Skeletal muscle tissue (tissue), 4 donors: ENCODE results near the gene LDB3. TPM values are rescaled to one million over a fixed set of nuclear protein-coding genes. Genes with fewer than 3 reads are reported as not detected.

ENCODE experiments used
- H3K27ac ChIP-seq: one replicate; pipeline ENCODE4 v1.7.0; 2013; ENCODE audit warnings: mild to moderate bottlenecking, low read depth, low read length, inconsistent platforms
- H3K27me3 ChIP-seq, 3 donors: one replicate each; pipeline ENCODE4 v1.7.0; 2013; ENCODE audit warnings: low read length in 3 of 3; ENCODE audit not compliant: control insufficient read depth in 3 of 3, insufficient read depth in 3 of 3
- H3K36me3 ChIP-seq, 3 donors: one replicate each; pipeline ENCODE4 v1.7.0; 2013; ENCODE audit warnings: low read length in 3 of 3; ENCODE audit not compliant: control insufficient read depth in 3 of 3, insufficient read depth in 3 of 3
- H3K4me1 ChIP-seq, 3 donors: one replicate each; pipeline ENCODE4 v1.7.0; 2013; ENCODE audit warnings: low read length in 3 of 3, mild to moderate bottlenecking in 3 of 3; ENCODE audit not compliant: control insufficient read depth in 3 of 3, insufficient read depth in 3 of 3
- H3K4me3 ChIP-seq, 3 donors: one replicate each; pipeline ENCODE4 v1.7.0; 2013; ENCODE audit warnings: low read length in 3 of 3
- H3K9ac ChIP-seq, 3 donors: one replicate each; pipeline ENCODE4 v1.7.0; 2013; ENCODE audit warnings: low read length in 3 of 3, mild to moderate bottlenecking in 3 of 3, moderate library complexity in 2 of 3, low read depth in 1 of 3
- H3K9me3 ChIP-seq, 3 donors: one replicate each; pipeline ENCODE4 v1.7.0; 2013; ENCODE audit warnings: low read length in 3 of 3; ENCODE audit not compliant: control insufficient read depth in 3 of 3
- total RNA-seq: library from RNA; depleted of rRNA; stranded (reverse); fragments of >200 nt; gene quantifications from one replicate; pipeline ENCODE4 v1.2.3, GENCODE V29; 2014
- donor health status: Osteomylitis.

Gene LDB3
- total RNA-seq, 1 donor from 2014 or later, result 87.7 TPM

DNA sequence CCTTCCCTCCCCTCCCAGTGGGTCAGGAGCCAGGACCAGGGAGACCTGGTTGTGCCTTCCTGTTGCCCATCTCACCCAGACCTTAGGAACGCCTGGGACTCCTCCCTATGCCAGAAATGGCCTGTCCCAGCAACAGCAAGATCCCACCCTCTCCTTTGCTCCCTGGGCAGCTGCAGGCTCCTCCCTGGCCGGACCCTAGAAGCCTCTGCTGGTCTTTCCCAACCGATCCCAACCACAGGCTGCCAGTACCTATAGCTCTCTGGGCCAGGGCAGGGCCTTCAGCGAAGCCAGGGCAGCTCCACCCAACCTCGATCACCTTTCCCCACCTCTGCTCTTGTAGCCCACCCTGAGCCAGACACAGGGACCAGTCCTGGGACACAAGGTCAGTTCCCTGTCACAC, 21.9 kb downstream of the LDB3 start:
- Histone ChIP-seq H3K27ac (peak overlapping the region; percentile 56), H3K9me3 (no peaks in the 10 kb centered on the region), H3K4me1 (peaks cover 74 to 100% (median 97%) of the 10 kb centered on the region in 3 donors), H3K9ac (peak overlapping the region in 2 of 3 donors; percentile 25 to 64), H3K36me3 (peaks cover 84 to 91% (median 88%) of the 10 kb centered on the region in 3 donors), H3K27me3 (no peaks in the 10 kb centered on the region), H3K4me3 (no peak overlapping the region)

DNA sequence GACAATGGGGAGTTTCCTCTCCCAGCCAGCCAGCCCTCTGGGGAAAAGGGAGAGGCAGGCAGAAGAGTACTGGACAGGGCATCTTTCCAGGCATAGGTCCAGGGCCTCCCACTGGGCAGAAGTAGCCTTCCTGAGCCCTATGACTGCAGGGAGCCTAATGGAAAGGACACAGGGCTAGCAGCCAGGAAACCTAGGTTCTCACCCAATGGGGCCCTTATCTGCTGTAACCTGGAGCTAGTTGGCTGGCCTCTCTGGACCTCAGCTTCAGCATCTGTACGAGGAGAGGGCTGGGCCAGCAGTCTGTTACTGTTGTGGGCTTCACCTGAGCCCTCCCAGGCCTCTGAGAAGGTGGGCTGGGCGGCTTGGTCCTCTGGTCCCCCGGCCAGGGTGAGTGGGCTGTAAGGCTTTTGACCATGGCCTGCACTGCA, 22.4 kb downstream of the LDB3 start:
- Histone ChIP-seq H3K9me3 (no peaks in the 10 kb centered on the region), H3K9ac (peak overlapping the region in 1 of 3 donors; percentile 64), H3K27ac (peak overlapping the region; percentile 56), H3K36me3 (peaks cover 84 to 91% (median 88%) of the 10 kb centered on the region in 3 donors), H3K27me3 (no peaks in the 10 kb centered on the region), H3K4me3 (no peak overlapping the region), H3K4me1 (peaks cover 69 to 100% (median 97%) of the 10 kb centered on the region in 3 donors)

DNA sequence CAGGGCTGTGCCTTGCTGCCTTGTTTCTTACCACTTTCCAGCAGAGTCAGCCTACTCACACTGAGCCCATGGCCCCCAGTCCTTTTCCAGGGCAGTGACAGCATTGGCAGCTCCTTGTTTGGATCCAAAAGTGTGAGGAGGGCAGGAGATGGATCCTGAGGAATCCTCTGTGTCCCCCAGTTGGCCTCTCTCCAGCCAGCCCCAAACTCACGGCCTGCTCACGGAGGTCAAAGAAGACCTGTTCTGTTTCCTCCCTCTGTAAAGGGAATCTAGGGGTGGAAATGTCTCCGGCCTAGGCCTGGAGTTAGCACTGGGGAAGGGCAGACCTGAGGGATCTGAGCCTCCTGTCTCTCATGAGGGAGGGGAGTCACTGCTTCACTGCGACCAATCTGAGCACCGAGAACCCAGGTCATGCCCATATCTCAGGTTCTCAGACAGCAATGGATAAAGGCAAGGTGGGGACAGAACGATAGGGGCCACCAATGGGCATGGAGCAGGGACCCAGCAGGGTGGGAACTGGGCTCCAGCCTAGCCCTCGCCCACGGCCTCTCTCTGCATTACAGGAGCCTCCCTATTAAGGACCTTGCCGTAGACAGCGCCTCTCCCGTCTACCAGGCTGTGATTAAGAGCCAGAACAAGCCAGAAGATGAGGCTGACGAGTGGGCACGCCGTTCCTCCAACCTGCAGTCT, 23.2 kb downstream of the LDB3 start:
- peak overlapping the region; percentile 56 for H3K27ac ChIP-seq
- H3K9me3 ChIP-seq, result no peaks in the 10 kb centered on the region
- H3K4me3 ChIP-seq, result no peak overlapping the region
- H3K9ac ChIP-seq, result peak overlapping the region in 1 of 3 donors; percentile 64
- peaks cover 65 to 100% (median 95%) of the 10 kb centered on the region in 3 donors for H3K4me1 ChIP-seq
- H3K36me3 ChIP-seq, result peaks cover 89 to 90% (median 89%) of the 10 kb centered on the region in 3 donors
- no peaks in the 10 kb centered on the region for H3K27me3 ChIP-seq

DNA sequence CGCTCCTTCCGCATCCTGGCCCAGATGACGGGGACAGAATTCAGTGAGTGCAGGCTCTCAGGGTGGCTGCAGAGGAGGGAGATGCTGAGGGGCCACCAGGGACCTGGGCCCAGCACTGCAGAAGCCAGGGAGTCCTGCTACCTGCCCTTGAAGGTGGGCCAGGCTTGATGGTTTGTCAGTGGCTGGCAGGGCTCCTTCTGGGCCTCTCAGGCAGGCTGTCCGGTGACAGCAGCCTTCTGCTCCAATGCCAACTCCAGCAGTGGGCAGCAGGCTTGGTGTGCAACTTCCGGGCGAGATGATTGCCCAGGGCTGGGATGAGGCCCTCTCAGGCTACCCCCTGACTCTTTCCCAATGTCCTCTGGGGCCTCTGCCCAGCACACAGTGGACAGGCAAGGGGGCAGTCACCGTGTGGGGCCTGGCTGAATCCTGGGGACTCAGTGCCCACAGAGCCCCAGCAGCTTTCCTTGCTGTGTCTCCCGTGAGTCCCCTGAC, 23.8 kb downstream of the LDB3 start:
- Histone ChIP-seq H3K27me3 (no peaks in the 10 kb centered on the region), H3K9me3 (no peaks in the 10 kb centered on the region), H3K27ac (peak overlapping the region; percentile 56), H3K4me3 (no peak overlapping the region), H3K4me1 (peaks cover 62 to 99% (median 92%) of the 10 kb centered on the region in 3 donors), H3K9ac (peak overlapping the region in 1 of 3 donors; percentile 64), H3K36me3 (peaks cover 85 to 91% (median 88%) of the 10 kb centered on the region in 3 donors)

DNA sequence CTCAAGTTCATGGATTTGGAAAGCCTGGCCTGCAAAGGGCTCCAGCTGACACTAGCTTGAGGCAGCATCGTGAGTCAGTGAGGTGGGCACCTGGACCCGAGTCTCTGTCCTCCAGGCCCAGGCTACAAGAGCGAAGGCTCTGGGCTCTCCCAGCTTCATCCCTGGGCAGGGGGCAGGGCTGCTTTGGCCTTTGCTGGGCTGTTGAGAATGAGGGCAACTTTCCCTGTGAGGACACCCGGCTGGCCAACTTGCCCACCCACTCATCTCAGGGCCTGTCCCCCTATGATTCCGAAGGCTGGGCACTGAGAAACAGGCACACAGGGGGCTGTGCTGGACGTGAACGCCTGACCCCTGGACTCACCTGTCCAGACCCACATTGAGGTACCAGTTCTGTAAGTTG, 24.4 kb downstream of the LDB3 start:
- Histone ChIP-seq H3K9me3 (no peaks in the 10 kb centered on the region), H3K27me3 (no peaks in the 10 kb centered on the region), H3K4me3 (no peak overlapping the region), H3K27ac (peak overlapping the region; percentile 56), H3K9ac (peak overlapping the region in 1 of 3 donors; percentile 64), H3K36me3 (peaks cover 79 to 86% (median 84%) of the 10 kb centered on the region in 3 donors), H3K4me1 (peaks cover 57 to 93% (median 86%) of the 10 kb centered on the region in 3 donors)

DNA sequence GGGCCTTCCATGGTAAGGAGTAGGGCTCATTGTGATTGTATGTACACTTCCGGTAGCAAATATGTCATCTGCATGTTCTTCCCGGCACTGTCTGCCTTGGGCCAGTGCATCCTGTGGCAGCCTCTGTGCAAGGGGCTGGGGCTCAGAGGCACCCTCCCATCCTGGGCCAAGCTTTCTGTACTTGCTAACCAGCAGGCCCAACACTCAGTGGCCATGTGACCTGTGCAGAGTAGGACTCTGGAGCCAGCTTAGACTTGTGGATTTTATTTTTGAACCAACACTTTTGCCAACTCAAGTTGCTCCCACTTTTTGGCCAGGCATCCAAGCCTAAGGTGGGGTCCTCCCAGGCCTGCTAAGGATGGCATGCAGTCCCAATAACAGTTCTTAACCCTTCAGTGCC, 25.0 kb downstream of the LDB3 start:
- H3K9ac ChIP-seq, result peak overlapping the region in 1 of 3 donors; percentile 64
- peak overlapping the region; percentile 56 for H3K27ac ChIP-seq
- H3K36me3 ChIP-seq, result peaks cover 80 to 87% (median 86%) of the 10 kb centered on the region in 3 donors
- no peak overlapping the region for H3K4me3 ChIP-seq
- H3K9me3 ChIP-seq, result no peaks in the 10 kb centered on the region
- H3K27me3 ChIP-seq, result no peaks in the 10 kb centered on the region
- peaks cover 51 to 92% (median 82%) of the 10 kb centered on the region in 3 donors for H3K4me1 ChIP-seq

DNA sequence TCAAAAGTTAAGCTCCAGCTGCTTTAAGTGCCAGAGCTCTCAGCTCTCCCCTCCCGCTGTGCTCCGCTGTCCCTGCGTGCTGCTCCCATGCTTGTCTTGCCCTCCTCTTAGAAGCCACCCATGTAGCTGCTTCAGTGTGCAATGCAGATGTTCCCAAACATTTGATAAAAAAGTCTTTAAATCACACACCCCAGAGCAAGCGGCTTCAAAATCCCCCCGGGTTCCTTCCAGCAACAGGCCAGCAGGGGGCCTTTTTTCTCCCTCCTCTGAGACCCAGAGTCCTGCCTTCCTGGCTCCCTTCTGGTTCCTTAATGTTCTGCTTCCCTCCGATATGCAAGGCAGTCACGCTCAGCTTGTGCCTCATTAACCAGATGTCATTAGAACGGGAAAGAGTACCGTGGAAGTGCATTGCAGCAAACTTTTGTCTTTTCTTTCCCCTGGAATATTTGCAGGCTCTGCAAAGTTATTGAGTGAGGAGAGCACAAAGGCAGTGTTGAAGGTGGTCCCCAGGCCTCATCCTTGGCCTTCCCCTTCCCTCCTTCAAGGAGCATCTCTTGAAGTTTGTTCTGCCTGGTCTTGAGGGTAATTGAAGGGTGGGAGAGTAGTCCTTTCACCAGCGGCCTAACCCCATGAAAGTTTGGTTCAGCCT, 25.5 kb downstream of the LDB3 start:
- Histone ChIP-seq H3K27ac (no peak overlapping the region), H3K9me3 (no peaks in the 10 kb centered on the region), H3K36me3 (peaks cover 84 to 87% (median 86%) of the 10 kb centered on the region in 3 donors), H3K4me1 (peaks cover 53 to 92% (median 83%) of the 10 kb centered on the region in 3 donors), H3K27me3 (no peaks in the 10 kb centered on the region), H3K9ac (peak overlapping the region in 1 of 3 donors; percentile 64), H3K4me3 (no peak overlapping the region)

DNA sequence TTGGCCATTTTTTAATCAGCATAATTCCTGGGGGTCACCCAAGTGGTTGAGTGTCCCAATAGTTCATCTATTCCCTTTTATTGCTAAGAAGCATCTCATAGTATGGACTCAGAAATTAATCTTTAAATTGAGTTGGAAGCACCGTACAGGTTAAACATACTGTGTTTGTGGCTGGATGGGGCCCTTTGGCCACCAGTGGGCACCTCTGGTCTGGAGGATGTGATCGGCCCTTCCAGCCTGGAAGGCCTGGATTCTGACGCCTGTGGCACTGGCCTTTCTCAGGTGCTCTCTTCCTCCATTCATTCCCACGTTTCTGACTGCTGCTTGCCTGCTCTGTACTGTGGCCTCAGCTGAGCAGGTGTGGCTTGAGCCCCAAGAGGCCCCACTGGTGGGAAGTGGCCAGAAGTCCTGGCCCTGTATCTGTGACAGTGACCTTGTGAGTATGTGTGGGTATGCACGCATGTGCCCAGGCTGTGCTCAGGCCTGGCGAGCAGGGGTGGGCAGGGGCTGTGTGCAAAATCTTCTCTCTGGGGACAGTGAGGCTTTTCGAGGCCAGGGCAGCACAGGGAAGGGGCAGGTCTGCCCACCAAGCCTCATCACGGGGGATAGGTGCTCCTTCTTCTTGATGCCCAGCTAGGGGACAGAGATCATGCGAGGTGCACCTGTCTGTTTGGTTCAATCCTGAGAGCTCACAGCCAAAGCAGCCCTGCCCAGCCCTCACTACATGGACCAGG, 30.1 kb downstream of the LDB3 start:
- H3K4me1 ChIP-seq, result peaks cover 27 to 86% (median 63%) of the 10 kb centered on the region in 3 donors
- peaks cover 86 to 88% (median 87%) of the 10 kb centered on the region in 3 donors for H3K36me3 ChIP-seq
- H3K4me3 ChIP-seq, result no peak overlapping the region
- H3K9ac ChIP-seq, result peak overlapping the region in 1 of 3 donors; percentile 25
- H3K27ac ChIP-seq, result peak overlapping the region; percentile 7
- H3K9me3 ChIP-seq, result no peaks in the 10 kb centered on the region
- H3K27me3 ChIP-seq, result no peaks in the 10 kb centered on the region

DNA sequence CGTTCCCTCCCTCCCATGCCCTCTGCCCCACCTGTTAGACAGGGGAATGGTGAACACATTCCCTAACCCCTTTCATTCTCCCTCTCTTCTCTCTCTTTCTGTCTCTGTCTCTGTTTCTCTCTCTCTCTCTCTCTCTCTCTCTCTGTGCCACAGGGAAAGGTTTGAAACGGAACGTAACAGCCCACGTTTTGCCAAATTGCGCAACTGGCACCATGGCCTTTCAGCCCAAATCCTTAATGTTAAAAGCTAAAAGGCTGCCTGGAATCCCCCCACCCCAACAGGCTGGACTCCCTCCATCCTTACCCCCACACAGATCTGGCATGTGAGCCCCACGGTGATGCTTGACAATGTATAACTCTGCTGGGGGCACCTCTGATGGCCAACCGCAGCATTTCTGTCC, 30.8 kb downstream of the LDB3 start:
- peaks cover 80 to 83% (median 80%) of the 10 kb centered on the region in 3 donors for H3K36me3 ChIP-seq
- peak overlapping the region in 1 of 3 donors; percentile 33 for H3K9ac ChIP-seq
- H3K27ac ChIP-seq, result no peak overlapping the region
- H3K4me3 ChIP-seq, result no peak overlapping the region
- no peaks in the 10 kb centered on the region for H3K27me3 ChIP-seq
- no peaks in the 10 kb centered on the region for H3K9me3 ChIP-seq
- H3K4me1 ChIP-seq, result peaks cover 23 to 81% (median 59%) of the 10 kb centered on the region in 3 donors
